Fibroblast of skin of left quadriceps (primary cell): ENCODE results near the gene TPPP3.
"Not testable (repeated sequence)": the region's sequence is repeated elsewhere in the genome, so short reads cannot be mapped to it uniquely, and the experiment has no call there.

Experiments used
- DNase-seq, 2 experiments: peaks; one replicate each; pipeline ENCODE4 v3.0.0-alpha.2; 2013; ENCODE audit warnings: low read depth in 2 of 2

TPPP3 gene

DNA sequence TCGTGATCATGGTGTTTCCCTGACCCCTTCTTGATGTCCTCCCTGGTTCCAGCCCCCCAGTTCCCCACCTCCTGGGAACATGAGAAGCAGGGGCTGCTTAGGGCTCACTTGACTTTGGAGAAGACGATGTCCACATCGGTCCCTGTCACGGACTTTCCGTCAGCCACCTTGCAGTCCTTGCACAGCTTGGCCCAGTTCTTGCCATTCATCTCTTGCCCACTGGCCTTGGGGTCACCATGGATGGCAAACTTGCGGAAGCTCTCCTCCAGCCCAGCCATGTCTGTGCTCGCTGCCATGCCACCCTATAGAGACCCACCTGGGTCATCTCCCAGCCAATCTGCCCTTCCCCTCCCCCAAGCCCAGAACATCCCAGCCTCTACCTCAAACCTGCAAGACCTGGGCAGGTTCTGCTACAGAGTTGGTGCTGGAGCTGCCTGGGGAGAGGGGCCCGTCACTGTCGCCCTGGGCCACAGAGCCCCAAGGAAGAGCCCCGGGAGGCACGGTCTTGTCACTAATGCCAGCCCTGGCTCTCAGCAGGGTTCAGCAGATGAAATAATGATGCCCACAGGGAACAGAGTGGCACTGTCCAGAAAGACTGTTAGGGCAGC, 2.4 kb downstream of the TPPP3 start:
- DNase-seq: no peak

DNA sequence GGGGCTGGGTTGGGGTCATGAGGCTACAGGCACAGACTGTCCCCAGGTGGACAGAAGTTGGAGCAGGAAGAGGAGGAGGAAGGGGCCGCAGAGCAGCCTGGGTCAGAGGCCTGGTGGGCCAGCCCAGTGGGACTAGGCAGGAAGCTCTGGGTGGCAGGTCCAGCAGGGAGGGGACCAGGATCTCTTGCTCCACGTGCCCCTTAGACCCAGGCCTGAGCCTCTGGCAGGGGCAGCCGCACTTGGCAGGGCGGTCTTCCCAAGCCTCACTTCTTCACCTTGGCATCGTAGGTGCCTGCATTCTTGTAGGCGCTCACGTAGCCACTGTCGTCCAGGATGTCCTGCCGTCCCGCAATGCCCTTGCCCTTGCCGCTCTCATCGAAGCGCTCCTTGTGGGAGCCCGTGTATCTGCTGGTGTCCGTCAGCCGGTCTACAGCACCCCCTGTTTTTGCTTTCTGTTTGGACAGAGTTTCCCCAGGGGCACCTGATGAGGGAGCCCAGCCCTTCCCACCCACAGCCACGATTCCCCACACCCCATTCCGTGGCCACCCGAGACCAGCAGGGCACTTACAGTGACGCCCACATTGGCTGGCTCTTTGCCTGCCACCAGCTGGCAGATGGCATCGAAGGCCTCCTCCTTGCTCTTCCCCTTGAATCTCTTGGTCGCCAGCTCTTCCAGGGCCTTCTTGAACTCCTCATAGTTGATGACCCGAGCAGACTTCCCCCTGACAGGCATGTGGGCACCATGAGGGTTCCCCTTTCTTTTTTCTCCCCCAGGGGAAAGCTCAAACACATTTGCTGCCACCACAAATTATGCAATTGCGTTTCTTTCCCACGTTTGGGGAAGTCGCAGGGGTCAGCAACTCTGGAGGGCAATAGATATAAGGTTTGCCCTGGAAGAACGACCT, 3.1 kb downstream of the TPPP3 start:
- no peak for DNase-seq

DNA sequence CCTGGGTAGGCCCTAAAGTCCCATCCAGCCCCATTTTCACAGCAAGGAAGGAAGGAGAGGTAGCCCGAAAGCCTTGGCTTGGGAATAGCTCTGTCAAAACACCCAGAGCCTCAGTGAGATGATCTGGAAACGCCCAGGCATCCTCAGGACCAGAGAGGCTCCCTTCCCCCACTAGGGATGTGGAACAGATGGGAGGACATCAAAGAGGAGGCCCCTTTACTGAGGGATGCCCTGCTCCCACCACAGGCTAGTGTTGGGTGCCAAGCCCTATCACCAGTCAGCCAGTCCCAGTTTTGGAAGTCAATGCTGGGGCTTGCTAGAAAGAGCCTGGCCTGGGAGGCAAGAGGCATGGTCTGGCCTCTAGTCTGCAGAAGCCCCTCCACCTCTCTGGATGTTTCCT, 4.7 kb downstream of the TPPP3 start:
- DNase-seq: no peak

DNA sequence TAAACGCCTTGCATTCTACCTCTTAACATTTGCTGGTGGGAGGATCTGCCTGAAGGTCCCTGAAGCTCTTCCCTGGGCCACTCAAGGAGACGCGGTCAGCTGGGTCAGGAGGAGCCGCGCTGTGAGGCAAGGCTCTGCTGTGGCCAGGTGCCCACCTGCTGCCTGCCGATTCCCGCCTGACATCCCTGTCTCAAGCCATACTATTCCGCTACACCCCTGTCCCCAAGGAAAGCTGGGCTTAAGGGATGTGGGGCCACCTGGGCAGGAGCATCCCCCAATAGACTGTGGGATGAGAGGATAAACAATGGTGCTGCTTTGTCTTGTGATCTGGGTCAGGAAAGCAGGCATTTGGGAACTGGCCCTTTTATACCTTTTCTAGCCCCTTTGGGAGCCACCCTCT, 5.1 kb downstream of the TPPP3 start:
- DNase-seq: no peak

DNA sequence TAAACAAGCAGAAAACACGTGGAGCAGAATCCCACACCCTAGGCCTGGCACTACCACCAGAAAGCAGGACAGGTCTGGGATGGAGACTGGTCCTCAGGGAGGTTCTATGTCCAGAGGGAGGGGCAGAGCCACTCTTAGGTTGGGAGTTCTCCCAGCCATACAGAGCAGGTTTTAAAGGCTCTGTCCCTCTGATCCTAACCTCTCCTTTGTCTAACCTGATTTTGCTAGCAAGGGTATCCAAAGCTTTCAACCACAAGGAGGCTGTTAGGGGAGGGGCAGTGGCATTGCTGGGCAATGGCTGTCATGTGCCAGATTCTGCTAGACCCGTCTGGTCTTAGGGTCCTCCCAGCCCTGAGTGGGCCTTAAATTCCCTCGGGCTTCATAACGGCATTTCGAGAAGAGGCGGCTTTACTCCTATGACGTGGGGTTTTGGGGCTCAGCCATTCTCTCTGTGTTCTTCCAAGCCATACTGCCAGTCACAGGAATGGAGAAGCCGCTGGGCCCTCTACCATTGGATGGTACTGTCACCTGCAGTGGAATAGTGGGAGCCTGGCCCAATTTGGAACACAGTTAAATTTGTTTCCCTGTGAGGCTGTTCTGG, 5.7 kb downstream of the TPPP3 start:
- DNase-seq: no peak

DNA sequence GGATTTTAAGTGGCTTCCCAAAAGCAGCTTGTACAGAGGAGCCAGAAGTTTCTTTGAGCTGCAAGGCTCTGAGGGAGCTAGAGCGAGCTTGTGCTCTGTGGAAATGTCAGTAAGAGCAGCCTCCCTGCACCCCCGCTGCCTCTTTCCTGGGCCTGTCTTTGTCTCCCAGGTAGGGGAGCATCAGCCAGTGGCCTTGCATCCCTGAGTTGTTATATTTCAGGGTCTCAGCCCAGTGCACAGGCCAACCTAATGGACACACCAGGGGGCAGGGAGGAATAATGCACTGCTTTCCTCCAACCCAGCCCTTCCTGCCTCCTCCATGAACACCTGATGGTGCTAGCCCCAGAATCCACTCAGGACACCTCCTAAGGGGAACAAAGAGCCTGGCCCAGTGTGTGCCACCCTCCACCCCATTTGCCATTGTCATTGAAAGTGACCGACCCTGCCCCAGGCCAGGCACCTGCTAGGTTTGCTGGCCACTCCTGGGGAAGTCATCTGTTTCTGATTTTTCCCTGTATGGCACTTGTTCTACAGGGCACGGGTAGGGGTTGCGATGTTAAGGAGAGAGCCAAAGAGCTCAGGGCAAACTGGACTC, 6.3 kb downstream of the TPPP3 start:
- no peak for DNase-seq

DNA sequence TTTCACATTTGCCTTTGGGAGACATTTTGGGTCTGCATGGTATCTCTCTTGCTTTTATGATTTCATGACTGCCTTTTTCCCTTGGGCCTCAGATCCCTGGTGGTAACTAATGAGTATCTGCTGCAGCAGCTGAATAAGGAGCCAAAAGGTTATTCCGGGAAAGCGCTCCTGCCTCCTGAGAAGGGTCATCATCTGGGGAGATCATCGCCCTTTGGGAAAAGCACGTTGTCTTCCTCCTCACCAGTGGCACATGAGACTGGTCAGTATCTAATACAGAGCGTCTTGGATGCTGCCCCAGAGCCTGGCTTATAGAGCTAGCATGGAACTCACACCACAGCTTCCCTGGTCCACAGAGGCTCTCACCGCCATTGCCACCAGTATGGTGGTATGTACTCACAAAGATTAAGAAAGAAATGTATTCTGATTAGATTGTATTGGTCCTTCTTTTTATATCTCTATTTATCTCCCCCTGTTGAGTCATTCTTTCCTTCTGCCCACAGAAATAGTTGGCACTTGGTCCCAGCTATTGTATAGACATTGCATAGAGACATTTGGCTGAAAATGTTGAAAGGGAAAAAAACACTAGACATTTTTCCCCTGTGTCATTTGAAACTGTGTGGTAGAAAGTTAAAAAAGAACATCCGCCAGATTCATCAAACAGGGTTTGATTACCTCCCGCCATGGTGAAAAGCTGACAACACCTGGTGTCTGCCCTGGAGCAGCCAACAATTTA, 8.4 kb downstream of the TPPP3 start:
- DNase-seq: no peak

DNA sequence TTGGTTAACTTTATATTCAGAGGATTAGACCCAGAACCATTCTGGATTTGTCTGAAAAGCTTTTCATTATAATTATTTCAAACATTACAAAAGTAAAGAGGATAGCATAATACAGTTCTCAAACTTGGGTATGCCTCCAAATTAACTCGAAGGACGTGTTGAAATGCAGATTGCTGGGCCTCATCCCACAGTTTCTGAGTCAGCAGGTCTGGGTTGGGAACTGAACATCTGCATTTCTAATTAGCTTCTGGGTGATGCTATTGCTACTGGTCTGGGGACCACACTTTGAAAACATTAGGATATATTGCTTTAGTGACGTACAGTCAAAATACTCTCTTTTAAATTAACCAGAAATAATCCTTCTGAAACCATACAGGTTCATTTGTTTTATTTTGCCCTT, 10.0 kb downstream of the TPPP3 start:
- no peak for DNase-seq

DNA sequence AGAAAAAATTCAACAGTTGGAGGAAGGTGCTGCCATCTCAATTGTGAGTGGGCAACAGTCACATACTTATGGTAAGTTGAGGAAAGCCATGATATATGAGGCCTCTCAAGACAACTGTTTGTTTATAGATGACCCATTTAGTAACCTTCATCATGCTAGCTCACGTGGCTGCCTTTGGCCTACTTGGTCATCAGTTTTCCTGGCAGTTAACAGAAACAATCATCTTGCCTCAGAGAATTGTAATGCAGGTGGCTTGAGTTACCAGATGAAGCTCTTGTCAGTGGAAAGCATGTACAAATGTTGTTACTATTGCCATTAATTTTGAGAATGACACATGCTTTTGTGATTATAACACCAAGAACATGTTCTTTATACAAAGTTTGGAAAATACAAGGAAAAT, 14.7 kb downstream of the TPPP3 start:
- no peak for DNase-seq

DNA sequence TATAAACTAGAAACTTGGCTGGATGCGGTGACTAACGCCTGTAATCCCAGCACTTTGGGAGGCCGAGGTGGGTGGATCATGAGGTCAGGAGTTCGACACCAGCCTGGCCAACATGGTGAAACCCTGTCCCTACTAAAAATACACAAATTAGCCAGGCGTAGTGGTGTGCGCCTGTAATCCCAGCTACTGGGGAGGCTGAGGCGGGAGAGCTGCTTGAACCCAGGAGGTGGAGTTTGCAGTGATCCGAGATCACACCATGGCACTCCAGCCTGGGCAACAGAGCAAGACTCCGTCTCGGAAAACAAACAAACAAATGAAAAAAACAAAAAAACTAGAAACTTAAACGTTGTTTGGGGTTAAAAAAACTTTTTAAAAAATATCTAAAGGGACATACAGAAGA, 17.3 kb downstream of the TPPP3 start:
- not testable (repeated sequence) for DNase-seq

DNA sequence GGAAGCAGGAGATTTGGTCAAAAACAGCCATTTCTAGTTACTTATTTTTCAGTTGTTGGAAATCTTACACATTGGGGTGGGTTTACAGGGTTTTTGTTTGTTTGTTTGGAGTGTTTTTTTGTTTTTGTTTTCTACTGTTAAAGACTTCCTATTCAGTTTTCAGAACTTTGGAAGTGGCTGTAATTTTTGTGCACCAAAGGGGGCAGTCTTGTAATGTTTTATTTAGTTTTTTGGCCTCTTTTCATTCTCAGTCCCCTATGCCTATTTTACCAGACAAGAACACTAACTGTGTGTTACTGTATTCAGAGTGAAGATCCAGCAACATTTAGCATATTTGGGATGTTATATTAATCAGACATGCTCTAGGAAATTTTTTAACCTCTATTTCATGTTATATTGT, 20.6 kb downstream of the TPPP3 start:
- peak in 1 of 2 experiments; percentile 18 for DNase-seq

DNA sequence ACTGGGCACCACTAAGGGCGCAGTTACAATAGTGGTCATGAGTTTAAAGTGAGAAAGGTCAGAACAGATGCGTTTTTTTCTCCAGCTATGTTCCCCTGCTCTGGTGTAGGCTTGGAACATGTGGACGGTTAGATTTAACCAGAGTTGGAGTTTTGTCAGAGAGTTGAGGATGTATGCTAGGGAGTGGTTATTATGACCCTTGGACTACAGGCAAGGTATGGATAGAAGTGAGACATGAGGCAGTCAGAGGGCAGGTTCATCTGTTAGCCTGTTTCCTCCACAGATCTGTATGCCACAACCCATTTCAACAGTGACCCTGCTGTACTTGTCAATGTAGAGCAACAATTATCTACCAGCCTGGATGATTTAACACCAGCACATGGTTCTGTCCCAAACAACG, 22.6 kb downstream of the TPPP3 start:
- DNase-seq: no peak

DNA sequence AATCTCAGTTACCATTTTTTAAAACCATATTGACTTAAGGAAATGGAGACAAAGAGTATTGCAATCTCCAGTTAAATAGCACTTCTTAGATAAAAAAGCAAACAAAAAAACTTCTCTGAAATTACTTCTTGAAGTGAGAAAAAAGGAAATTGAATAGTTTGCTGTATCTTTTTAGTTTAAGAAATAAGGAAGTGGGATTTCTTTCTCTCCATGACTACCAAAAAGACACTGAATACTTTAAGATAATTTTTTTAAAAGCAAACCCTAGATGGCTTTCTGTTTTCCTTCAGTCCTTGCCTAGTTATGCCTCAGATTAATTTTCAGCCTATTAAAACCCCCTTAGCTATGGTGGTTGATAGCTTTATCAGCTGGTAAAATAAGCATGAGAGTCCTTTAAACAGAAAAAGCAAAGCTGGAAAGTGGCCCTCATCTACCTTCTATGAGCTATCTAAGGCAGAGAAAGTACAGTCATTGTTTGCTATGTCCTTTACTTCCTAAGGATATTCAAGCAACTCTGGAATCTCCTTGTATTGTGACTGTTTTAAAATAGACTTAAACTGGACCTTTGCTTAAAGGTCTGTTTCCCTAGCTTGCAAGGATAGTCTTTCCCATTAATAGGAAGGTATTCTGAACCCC, 28.6 kb downstream of the TPPP3 start:
- DNase-seq: no peak

DNA sequence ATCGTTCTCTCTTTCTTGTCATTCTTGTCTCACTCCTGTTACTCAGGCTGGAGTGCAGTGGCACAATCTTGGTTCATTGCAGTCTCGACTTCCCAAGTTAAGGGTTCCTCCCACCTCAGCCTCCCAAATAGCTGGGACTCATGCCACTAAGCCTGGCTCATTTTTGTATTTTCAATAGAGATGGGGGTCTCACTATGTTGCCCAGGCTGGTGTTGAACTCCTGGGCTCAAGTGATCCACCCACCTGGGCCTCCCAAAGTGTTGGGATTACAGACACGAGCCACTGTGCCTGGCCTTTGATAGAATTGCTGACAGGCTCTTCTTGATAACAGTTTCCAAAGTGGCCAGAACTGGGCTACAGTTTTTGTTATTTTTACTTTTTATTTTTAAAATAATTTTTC, 32.3 kb downstream of the TPPP3 start:
- DNase-seq: no peak

DNA sequence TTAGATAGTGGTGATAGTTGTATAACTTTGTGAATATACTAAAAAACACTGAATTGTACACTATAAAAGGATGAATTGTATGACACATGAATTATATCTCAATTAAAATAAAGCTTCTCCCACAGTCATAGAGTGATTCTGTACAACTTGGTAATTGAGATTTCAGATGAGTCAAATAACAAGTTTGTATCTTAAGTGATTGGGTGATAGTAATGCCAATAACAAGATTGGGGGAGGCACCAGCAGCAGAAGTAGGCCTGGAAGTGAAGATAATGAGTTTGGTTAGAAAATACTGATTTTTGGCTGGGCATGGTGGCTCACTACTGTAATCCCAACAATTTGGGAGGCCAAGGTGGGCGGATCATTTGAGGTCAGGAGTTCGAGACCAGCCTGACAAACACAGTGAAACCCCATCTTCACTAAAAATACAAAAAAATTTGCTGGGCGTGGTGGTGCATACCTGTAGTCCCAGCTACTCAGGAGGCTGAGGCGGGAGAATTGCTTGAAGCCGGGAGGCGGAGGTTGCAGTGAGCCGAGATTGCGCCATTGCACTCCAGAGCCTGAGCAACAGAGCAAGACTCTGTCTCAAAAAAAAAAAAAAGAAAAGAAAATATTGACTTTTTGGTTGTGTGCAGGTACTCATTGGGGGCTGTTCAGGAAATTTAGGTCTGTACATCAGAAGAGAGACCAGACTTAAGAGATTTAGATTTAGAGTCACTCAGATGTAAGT, 33.6 kb downstream of the TPPP3 start:
- DNase-seq: not testable (repeated sequence)

DNA sequence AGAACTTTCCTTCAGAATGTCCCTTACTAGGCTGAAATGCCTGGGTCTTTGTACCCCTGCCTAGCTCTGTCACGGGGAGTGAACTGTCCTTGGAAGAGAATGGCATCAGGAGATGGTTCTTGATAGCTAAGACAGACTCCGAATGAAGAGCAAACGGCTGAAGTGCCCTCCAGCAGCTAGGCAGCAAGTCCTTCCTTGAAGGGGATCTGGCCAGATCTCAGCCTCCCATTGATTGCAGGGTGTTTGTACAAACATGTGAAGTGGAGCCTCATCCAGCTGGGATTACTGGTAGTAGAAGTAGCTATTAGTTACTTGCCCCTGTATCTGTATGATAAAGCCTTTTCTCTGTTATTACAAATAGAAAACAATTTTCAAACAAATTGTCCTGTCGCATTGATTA, 35.7 kb downstream of the TPPP3 start:
- no peak for DNase-seq

DNA sequence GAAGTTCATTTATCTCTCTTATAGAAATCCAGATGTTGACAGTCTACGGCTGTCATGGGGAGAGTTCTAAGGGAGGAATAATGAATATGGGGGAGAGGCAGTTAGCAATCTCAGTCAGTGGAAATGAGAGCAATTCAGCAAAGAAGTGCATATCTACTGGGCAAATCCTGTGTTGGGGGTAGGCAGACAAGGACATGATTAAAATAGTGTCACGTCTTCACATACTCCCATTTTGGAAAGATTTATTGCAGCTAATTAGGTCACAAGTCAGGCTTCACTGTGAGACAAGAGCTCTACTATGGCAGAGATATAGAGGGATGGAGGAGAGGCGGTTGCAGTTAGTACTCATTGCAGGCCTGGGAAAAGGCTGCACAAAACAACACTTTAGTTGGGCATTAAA, 36.9 kb downstream of the TPPP3 start:
- DNase-seq: no peak

DNA sequence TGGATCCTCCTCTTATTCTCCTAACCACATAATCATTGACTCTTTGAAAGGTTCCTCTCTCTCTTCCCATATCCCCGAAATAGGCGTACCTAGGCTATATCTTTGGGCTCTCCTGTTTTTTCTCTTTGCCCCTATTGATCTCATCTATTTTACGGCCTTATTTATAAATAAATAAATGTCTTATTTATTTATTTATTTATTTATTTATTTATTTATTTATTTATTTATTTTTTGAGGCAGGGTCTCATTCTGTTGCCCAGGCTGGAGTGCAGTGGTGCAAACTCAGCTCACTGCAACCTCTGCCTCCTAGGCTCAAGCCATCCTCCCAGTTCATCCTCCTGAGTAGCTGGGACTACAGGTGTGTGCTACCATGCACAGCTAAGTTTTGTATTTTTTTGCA, 40.8 kb downstream of the TPPP3 start:
- not testable (repeated sequence) for DNase-seq

DNA sequence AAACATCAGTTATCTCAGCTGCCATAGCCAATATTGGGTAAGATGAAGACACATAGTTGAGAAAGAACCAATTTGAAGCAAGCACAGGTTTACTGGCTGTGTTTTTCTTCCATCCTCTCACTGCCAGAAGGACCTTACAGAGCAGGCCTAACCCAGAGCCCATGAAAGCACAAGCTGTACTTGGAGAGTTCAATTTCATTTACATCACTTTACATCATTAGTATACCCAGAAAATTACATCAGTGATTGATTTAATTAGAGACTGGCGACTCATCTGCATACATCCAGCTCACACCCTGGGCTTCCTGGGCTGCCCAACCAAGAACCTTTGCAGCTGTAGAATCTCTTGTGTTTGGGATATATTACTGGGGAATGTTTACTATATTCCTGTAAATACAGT, 43.0 kb downstream of the TPPP3 start:
- DNase-seq: no peak

DNA sequence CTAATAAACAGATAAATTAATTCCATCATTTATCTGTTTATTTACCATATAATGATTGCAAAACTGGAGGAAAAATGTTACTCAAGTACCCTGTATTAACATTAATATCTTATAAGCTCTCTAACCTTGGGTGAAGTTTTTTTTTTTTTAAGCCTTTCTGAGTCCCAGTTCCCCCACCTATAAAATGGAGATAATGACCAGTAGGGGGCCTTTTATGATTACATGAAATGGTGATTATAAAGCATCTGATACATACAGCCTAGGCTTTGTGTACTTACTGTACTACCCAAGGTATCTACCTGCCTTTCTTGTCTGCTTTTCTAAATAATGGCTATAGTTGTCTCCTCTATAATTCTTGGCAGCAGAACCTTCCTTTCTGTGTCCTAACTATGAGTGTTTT, 44.1 kb downstream of the TPPP3 start:
- no peak for DNase-seq

DNA sequence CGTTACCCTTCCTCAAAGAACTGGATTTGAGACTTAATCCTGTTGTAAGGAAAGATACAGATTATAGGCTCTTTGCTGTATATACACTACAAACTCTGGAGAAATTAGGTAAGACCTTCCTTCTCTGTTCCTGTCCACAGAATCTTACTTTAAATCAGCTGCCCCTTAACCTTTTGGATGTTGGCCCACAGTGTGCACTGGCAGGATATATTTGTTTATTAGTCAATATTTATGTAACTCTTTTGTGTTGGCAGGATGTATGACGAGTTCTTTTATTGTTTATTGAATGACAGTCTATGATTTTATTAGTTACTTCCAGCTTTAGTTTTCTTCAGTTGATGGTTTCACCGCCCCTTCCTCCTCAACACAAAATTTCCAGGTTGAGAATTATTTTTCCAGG, 47.0 kb downstream of the TPPP3 start:
- DNase-seq: no peak
